ENCODE results near the gene EPB41L2. TPM values are rescaled to one million over a fixed set of nuclear protein-coding genes. Genes with fewer than 3 reads are reported as not detected.

EPB41L2 gene
- total RNA-seq, 2 experiments from 2014 or later, result 9.5 to 12.3 TPM

- Histone ChIP-seq H3K4me3 (ENCODE audit: low read length) (no peak overlapping the region), H3K9me3 (ENCODE audit: control insufficient read depth in 1 of 2, insufficient read depth in 1 of 2, low read length in 2 of 2) (no peaks in the 10 kb centered on the region), H3K36me3 (ENCODE audit: insufficient read depth, low read length) (no peaks in the 10 kb centered on the region), H3K27ac (ENCODE audit: low read depth in 1 of 2, low read length in 2 of 2) (no peak overlapping the region), H3K27me3 (ENCODE audit: control insufficient read depth in 1 of 2, insufficient read depth in 2 of 2, low read length in 2 of 2) (no peaks in the 10 kb centered on the region), H3K4me1 (ENCODE audit: insufficient read depth, low read length) (no peaks in the 10 kb centered on the region)
- no peak overlapping the region for H3K4me3 Mint-ChIP-seq
- ChIA-PET POLR2A (no interaction called here), CTCF (no interaction called here)
- ATAC-seq (ENCODE audit: poor library complexity) (no peak), DNase-seq (no peak)
- no peaks in the 10 kb centered on the region for H3K4me1 Mint-ChIP-seq (ENCODE audit: low read depth)
- intact Hi-C loops (cut with DNase I, micrococcal nuclease), result no loop called here
- H3K9me3 Mint-ChIP-seq, result peaks cover 5% of the 10 kb centered on the region
- no peaks in the 10 kb centered on the region for H3K36me3 Mint-ChIP-seq (ENCODE audit: low read depth)
- no peaks in the 10 kb centered on the region for H3K27me3 Mint-ChIP-seq
- no peak overlapping the region for H3K27ac Mint-ChIP-seq
- TF ChIP-seq, protein P1, sequence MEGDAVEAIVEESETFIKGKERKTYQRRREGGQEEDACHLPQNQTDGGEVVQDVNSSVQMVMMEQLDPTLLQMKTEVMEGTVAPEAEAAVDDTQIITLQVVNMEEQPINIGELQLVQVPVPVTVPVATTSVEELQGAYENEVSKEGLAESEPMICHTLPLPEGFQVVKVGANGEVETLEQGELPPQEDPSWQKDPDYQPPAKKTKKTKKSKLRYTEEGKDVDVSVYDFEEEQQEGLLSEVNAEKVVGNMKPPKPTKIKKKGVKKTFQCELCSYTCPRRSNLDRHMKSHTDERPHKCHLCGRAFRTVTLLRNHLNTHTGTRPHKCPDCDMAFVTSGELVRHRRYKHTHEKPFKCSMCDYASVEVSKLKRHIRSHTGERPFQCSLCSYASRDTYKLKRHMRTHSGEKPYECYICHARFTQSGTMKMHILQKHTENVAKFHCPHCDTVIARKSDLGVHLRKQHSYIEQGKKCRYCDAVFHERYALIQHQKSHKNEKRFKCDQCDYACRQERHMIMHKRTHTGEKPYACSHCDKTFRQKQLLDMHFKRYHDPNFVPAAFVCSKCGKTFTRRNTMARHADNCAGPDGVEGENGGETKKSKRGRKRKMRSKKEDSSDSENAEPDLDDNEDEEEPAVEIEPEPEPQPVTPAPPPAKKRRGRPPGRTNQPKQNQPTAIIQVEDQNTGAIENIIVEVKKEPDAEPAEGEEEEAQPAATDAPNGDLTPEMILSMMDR (IDR thresholded peaks at IDR 0.05), result no peak
Measured at GRCh38 chr6:131045139-131045538, 17.9 kb downstream of the EPB41L2 start.

DNA sequence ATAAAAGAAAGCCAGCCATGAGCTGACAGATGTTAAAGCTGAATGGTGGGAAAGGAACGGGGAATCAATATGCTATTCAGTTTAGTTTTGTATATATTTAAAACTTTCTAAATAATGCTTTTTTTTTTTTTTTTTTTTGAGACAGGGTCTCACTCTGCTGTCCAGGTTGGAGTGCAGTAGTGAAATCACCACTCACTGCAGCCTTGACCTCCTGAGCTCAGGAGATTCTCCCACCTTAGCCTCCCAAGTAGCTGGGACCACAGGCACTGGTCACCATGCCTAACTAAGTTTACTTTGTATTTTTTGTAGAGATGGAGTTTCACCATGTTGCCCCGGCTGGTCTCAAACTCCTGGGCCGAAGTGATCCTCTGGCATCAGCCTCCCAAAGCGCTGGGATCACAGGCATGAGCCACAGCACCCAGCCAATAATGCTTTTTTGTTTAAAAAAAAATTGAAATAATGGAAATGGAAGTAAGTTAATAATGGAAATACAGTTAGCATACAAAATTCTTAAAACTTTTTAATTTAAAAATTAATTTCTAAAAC is 19.1 kb downstream of the EPB41L2 start:
- no peak overlapping the region for H3K27ac Mint-ChIP-seq

DNA sequence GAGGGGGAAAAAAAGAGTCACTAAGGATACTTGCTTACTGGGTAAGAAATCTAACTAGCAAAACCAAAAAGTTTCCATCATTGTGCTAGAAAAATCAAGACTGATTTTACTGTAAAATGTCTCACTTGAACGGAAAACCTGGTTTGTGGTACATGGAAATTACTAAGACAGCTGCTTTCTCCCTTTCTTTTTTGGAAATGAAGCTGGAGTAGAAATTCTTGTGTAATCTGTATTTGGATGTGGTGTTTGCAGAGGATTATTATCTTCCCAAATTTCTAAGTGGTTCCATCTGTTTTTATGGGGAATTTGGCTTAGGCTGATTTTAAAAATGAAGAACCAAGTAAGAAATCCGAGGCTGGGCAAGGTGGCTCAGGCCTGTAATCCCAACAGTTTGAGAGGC is 20.4 kb downstream of the EPB41L2 start:
- no peaks in the 10 kb centered on the region for H3K9me3 ChIP-seq (ENCODE audit: control insufficient read depth in 1 of 2, insufficient read depth in 1 of 2, low read length in 2 of 2)
- POLR2A ChIA-PET, result no interaction called here
- H3K27ac ChIP-seq (ENCODE audit: low read depth in 1 of 2, low read length in 2 of 2), result no peak overlapping the region
- ATAC-seq (ENCODE audit: poor library complexity), result no peak
- H3K9me3 Mint-ChIP-seq, result no peaks in the 10 kb centered on the region
- no peaks in the 10 kb centered on the region for H3K27me3 ChIP-seq (ENCODE audit: control insufficient read depth in 1 of 2, insufficient read depth in 2 of 2, low read length in 2 of 2)
- H3K4me1 Mint-ChIP-seq (ENCODE audit: low read depth), result no peaks in the 10 kb centered on the region
- DNase-seq, result no peak
- intact Hi-C loops (cut with DNase I, micrococcal nuclease), result no loop called here
- H3K36me3 Mint-ChIP-seq (ENCODE audit: low read depth), result no peaks in the 10 kb centered on the region
- TF ChIP-seq, protein P1 (IDR thresholded peaks at IDR 0.05), result no peak
- no peaks in the 10 kb centered on the region for H3K27me3 Mint-ChIP-seq
- no peak overlapping the region for H3K4me3 ChIP-seq (ENCODE audit: low read length)
- H3K27ac Mint-ChIP-seq, result no peak overlapping the region
- CTCF ChIA-PET, result no interaction called here
- no peak overlapping the region for H3K4me3 Mint-ChIP-seq
- H3K36me3 ChIP-seq (ENCODE audit: insufficient read depth, low read length), result no peaks in the 10 kb centered on the region
- no peaks in the 10 kb centered on the region for H3K4me1 ChIP-seq (ENCODE audit: insufficient read depth, low read length)

More for the DNA sequence above, 19.1 kb downstream of the EPB41L2 start:
- ATAC-seq (ENCODE audit: poor library complexity), result no peak
- Mint-ChIP-seq H3K4me3 (no peak overlapping the region), H3K36me3 (ENCODE audit: low read depth) (no peaks in the 10 kb centered on the region), H3K4me1 (ENCODE audit: low read depth) (no peaks in the 10 kb centered on the region), H3K9me3 (peaks cover 2% of the 10 kb centered on the region), H3K27me3 (no peaks in the 10 kb centered on the region)
- no peak overlapping the region for H3K27ac ChIP-seq (ENCODE audit: low read depth in 1 of 2, low read length in 2 of 2)
- H3K36me3 ChIP-seq (ENCODE audit: insufficient read depth, low read length), result no peaks in the 10 kb centered on the region
- no peaks in the 10 kb centered on the region for H3K4me1 ChIP-seq (ENCODE audit: insufficient read depth, low read length)
- no peaks in the 10 kb centered on the region for H3K27me3 ChIP-seq (ENCODE audit: control insufficient read depth in 1 of 2, insufficient read depth in 2 of 2, low read length in 2 of 2)
- CTCF ChIA-PET, result no interaction called here
- POLR2A ChIA-PET, result no interaction called here
- TF ChIP-seq, protein P1 (IDR thresholded peaks at IDR 0.05), result no peak
- no peak for DNase-seq
- intact Hi-C loops (cut with DNase I, micrococcal nuclease), result no loop called here
- no peaks in the 10 kb centered on the region for H3K9me3 ChIP-seq (ENCODE audit: control insufficient read depth in 1 of 2, insufficient read depth in 1 of 2, low read length in 2 of 2)
- no peak overlapping the region for H3K4me3 ChIP-seq (ENCODE audit: low read length)

Measured in CD4-positive, alpha-beta T cell (primary cell).